Middle frontal gyrus (tissue), 1 donor: ENCODE data around the gene ADAMTS8.
"Not testable (repeated sequence)": the region's sequence is repeated elsewhere in the genome, so short reads cannot be mapped to it uniquely, and the experiment has no call there.

Experiments used
- DNase-seq: peaks from one replicate; pipeline ENCODE4 v3.0.0-alpha.2; 2015; ENCODE audit warnings: low spot score; ENCODE audit errors: extremely low spot score

ADAMTS8 gene

DNA sequence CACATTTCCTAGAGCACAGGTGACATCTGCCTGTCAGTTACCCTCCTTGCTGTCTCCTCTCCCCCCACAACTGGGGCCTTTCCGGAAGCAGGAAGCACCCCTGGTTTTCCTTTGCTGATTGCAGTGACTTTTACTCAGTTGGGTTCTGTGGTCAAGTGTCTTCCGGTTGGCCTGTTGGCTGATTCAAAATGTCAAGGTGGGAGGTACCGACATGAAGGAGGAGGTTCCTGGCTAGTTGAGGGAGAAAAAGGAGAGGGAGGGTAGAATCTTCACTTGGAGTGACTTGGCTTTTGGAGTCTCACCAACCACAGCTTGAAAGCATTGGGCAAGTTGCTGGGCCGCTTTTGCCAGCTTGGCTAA is 10.7 kb upstream of the ADAMTS8 start:
- DNase-seq: no peak

DNA sequence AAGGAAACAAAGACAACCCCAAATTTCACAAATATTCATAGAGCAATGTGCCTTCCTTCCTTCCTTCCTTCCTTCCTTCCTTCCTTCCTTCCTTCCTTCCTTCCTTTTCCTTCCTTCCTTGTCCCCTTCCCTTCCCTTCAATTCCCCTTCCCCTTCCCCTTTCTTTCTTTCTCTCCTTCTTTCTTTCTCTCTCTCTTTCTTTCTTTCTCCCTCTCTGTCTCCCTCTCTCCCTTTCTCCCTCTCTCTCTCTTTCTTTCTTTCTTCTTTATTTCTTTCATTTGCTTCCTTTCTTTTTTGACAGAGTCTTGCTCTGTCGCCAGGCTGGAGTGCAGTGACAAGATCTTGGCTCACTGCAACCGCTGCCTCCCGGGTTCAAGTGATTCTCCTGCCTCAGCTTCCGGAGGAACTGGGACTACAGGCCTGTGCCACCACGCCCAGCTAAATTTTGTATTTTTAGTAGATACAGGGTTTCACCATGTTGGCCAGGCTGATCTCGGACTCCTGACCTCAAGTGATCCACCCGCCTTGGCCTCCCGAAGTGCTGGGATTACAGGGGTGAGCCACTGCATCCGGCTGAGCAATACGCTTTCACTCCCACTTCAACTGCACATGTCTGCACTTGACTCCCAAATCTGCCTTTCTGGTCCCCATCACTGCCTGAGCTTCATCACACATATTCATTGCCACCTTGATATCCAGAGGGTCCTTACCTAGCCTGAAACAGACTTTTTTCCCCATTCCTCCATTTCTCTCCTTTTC is 10.2 kb upstream of the ADAMTS8 start:
- not testable (repeated sequence) for DNase-seq

DNA sequence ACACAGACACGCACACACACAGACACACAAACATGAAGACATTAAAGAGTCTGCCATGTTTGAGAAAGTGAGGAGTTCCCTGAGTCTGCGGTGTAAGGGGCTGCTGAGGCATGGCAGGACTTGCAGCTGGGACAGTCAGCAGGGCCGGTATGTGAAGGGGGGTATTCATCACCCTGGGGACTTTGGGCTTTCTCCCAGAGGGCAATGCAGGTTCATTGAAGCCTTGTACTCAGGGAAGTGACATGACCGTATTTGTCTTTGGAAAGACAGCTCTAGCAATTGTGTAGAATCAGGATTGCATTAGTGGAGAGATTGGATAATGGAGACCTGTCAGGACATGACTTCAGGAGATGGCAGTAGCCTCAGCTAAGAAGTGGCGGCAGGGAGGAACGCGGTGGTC is 9.4 kb upstream of the ADAMTS8 start:
- DNase-seq: no peak

DNA sequence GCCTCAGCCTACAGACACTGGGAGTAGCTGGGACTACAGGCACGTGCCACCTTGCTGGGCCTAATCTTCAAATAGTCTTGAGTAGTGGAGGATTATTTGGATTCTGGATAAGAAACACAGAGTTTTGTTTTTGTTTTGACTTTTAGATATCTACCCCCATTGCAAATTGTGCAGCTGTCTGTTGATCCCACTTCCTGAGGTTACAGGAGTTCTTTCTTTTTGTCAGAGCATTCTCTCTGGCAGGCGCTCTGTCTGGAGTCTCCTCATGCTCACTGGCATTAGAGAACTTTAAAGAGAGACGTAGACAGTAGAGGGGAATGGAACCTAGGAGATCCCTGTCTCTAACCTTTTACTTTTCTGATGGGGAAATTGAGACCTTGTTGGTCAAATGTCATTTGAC is 7.8 kb upstream of the ADAMTS8 start:
- no peak for DNase-seq

DNA sequence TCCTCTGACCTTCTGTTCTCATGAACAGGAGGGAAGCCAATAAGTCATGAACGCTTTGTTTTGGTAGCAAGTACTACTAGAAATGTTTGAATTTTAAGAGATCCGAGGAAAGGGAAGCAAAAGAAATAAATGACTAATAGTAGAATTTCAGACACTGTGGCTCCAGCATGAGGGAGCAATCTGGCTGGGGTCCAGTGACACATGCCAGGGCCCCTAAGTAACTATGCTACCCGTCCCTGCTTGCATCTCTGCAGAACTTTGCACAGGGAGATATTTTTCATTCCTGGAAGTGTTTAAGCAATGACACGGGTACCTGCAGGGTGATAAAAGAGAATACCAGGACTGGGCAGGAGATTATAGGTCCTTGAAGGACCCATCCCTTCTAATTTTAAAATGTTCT is 7.3 kb upstream of the ADAMTS8 start:
- DNase-seq: no peak

DNA sequence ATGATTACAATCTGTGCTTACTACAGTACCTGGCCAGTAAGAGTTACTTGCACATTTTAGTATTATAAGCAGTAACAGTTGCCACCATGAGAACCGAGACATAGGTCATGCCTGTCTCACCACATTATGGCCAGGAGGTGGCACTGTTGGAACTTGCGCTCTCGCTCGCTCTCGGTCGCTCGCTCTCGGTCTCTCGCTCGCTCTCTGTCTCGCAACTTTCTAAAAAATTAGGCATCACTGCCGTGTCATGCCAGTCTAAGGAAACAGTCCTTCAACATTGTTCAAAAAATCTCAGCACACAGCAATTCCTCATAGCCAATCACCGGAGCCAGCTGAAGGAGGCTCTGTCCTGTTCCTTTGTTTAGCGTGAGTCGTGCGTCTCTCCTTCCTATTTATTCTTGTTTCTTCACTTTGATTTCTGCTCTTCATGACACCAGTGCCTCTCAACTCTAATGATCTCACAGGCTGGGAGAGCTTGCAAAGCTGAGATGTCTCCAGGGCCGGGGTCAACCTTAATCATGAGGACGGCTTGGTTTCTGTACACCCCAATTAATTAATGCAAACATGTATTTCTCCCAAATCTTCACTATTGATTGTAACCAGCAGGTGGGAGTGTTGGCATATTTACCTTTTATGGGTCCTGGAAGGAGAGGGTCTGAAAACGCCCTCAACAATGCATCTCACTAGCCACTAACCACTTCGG is 6.3 kb upstream of the ADAMTS8 start:
- DNase-seq: peak; percentile 74

DNA sequence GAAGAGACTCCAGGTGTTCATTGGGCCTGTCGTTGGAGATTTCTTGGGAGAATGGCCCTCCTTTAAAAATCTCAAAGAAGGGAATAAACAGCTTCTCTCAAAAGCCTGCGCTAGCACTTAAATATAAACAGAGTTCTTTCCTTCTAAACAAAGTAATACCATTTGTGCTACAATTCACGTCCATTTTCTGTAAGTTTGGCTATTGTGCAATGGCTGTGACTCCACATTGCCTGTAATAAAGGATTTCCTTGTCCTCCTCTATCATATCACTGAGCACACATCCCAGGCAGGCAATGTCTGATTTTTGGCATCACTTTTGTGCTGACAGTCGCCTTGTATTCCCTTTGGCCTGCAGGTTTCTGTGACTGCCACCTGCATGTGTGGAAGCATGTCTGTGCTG is 4.9 kb upstream of the ADAMTS8 start:
- no peak for DNase-seq

DNA sequence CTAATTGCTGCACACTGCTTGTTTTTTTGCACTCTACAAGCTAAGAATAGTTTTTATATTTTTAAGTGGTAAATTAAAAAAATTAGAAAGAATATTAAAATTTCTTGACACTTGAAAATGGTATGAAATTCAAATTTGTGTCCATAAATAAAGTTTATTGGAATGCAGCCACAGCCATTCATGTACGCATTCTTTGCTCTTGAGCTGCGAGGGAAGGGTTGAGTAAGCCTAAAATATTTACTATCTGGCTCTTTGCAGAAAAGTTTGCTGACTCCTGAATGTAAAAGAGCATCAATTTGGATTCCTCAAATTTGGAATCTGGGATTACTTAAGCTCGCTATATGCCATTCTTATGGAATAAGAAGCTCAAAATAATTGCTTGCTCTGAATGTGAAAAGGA is 3.4 kb upstream of the ADAMTS8 start:
- no peak for DNase-seq

DNA sequence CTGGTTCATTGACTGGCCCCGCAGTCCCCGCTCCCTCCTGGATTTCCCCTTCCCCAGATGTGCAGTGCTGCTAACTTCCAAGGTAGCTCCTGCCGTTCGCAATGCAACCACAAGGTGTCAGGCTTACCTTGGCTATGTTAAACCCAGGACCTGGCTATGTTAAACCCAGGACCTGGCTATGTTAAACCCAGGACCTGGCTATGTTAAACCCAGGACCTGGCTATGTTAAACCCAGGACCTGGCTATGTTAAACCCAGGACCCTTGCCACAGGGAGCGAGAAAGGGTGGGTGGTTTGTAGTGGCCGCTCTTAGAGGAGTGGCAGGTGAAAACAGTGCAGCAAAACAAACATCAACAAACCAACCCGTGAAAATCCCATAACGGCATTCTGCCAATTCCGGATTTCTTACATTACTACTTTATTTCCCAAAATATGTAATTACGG is 2.9 kb upstream of the ADAMTS8 start:
- no peak for DNase-seq

DNA sequence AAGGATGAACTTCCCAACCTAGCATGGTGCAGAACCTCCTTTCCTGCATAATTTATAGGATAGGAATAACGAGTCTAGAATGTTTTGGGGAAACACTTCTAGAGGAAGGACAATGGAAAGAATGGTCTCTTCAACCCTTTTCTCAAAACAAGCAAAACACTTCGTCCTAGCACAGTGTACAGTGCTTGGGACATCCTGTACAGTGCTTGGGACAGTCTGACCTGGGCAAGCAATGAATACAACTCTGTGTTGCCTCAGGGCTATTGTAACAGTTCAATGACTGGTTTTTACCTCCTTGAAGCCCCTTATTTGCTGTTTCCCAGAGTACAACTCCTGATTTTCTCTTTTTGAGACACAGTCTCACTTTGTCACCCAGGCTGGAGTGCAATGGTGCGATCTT is 1.6 kb upstream of the ADAMTS8 start:
- no peak for DNase-seq

DNA sequence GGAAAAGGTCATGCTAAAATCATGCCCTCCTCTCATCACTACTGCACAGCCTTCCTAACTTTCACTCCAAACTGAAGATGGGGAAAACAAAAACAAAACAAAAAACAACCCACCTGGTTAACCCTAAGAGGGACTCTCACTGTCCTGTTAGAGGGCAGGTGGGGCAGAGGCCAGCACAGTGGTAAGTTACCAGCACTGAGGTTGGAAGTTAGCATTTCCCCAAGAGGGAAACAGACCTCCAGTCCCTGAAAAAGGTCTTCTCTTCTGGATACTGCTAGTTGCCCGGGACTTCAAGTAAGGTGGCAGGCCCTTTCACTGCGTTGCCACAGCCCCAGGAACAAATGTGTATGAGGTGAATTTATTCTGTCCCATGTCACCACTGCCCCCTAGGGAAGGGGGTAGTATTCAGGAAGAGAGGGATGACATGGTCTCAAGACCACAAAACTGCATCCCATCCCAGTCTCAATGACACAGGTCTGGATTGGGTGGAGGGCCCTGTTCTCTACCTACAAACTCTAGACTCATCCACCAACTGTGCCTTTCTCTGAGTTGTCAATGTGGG is 792 bp upstream of the ADAMTS8 start:
- DNase-seq: no peak

DNA sequence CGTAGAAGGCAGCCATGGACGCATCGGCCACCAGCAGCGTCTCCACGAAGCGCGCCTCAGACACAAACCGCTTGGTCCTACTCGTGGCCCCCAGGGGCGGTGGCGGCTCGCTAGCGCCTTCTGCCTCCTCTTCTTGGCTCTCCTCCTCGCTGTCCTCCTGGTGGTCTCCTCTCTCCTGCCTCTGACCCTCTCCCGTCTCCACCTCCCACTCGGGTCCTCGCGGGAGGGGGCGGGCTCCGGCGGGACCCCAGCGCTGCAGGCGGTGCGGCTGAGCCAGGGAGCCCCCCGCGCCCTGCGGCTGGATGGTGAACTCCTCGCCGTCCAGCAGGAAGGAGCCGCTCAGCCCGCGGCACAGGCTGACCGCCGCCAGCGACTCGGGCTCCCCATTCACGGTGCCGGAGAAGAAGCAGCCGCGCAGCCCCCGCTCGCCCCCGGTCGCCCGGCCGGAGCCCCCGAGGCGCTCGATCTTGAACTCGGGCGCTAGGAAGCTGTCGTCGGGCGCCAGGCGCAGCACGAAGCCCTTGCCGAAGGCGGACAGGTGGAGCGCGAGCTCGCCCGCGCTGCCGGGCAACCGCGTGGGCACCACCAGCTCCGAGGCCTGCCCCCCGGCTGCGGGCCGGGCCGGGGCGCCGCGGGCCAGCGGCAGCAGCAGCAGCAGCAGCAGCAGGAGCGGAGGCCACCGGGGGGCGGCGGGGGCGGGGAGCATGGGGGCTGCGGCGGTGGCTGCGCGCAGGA is 661 bp downstream of the ADAMTS8 start:
- DNase-seq: no peak

DNA sequence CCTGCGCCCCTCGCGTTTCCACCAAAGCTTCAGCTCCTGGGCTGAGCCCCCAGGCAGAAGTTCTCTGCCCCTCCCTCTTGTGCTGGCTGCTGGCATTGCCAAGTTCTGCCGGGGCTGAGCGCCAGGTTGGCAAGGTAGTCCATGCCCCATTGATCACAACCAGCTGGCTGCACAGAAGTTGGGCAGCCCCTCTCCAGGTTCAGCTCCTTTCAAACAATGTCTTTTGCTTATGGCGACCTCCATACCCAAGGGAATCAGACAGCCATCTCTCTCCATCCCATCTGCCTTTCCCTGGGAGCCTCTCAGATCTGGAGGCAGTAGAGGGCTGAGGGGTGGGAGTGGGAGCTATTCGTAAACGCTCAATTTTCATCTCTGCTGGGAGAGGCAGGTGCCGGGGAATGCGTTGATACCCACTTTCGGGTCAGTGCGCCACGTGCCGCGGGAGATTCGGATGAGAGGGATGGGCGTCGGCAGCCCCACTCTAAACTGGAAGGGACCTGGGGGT is 1.5 kb downstream of the ADAMTS8 start:
- no peak for DNase-seq

DNA sequence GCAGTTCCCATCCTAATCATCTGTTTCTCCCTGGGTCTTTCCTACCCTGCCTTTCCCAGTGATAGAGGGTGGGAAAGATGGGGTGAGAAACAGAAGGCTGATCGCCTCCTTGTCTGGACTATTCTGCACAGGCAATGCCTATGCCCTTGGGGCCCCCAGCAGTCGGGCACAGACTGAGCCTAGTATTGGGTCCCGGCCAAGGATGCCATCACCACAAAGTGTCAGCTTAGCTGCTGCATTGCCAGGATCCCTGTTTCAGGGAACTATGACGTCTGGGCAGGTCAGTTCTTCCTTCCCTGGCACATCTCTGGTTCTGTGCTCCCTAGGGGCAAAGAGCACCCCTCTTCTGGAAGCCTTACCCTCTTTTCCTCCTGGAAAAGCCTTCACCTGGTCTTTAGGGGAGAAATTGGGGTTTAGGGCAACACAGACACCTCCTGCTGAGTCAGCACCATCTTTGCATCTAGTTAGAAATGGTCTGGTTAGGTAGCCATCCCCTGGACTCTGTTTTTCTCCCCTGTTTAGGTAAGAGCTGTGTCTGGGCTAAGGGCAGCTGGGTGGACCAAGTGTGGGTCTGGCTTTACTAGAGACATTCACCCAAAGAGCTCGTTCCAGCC is 2.1 kb downstream of the ADAMTS8 start:
- no peak for DNase-seq

DNA sequence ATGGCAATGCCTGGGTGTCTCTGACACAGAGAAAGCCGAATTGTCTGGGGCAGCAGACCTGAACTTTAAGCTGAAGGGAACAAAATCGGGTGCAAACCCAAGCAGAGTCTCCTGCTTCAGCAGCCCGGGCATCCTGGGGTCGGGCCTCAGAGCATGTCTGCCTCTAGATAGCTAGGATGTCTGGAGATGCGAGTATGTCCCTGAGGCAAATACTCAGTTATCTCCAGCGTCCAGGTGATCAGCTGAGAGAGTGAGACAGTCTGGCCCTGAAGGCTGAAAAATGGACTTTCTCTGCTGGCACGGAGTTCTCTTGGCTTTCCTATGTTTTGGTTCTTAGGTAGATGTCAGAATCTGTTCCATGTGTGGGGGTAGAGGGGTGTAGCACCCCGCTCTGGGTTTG is 3.3 kb downstream of the ADAMTS8 start:
- no peak for DNase-seq

DNA sequence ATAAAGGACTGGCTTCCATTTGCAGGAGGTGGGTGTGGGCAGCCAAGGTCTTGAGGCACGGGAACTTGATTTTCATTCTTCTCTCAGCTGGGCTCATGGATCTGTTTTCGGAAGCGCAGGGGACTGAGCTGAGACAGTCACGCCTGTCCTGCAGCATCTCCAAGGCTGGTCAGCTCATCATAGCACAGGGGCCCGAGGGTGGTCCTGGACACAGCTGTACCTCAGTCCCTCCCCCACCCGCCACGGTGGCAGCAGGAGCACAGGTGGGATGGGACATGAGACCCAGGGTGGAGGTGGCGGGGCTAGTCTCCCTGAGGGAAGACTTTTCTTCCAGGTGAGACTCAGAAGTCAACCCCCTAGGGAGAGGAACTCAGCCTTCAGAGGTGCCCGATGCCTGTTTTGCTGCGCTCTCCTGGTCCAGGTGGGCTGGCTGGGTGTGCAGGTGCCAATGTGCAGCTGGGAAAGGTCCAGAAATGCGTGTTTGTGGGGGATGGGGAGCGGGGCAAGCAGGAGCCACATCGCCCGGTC is 3.7 kb downstream of the ADAMTS8 start:
- DNase-seq: no peak

DNA sequence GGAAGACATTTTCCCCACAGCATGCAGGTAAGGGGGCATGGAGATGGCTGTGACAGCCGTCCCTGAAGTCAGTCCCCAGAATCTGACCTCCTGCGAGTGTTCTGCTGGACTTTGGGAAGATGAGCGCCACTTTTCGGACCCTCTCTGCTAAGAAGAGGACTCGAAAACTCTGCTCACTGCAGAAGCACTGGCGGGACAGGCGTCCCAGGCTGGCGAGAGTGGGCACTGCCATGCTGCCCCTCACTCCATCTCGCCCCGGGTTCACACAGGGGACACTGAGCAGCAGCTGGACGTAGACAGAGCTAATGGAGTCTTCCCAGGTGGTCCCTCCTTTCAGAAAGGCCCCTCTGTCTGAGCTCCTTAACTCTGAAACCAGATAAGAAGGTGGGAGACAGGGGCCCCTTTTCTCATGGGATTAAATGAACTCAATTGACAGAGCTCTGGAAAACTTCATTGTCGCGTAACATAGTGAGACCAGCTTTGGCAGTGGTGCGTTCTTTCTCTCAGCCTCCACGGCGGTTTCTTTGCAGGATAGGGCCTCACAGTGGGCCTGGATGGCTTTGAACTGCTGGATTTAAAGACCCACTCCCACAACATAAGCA is 4.8 kb downstream of the ADAMTS8 start:
- DNase-seq: no peak

DNA sequence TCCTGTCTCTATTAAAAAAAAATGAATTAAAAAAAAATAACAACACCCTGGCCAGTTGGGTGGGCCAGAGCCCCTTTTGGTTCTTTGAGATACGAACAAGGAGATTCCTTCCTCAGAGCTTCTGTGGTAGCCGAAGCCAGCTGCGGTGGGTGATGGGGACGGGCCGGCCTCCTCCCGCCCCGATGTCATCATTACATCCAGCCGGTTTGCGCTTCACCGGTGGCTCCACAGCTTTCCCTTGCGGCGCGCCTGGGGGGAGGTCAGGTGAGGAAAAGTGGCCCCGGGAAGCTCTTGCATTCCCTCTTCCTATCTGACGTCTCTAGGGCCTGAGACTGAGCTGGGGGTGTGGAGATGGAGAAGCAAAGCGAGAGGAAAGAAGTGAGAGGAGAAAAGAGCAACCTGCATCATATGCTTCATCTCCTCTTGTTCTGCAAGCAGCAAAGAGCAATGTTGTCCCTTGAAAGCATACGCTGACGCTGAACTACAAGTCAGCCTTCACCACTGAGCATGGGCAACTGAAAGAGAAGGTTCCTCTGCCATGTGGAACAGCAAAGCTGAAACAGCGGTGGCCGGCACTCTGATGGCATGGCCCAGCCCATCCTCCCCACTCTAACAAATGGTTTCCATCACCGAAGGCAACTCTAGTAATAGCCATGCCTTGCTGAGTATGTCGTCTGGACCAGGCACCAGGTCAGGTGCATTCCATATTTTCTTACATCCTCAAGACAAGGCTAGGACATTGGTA is 6.0 kb downstream of the ADAMTS8 start:
- no peak for DNase-seq

DNA sequence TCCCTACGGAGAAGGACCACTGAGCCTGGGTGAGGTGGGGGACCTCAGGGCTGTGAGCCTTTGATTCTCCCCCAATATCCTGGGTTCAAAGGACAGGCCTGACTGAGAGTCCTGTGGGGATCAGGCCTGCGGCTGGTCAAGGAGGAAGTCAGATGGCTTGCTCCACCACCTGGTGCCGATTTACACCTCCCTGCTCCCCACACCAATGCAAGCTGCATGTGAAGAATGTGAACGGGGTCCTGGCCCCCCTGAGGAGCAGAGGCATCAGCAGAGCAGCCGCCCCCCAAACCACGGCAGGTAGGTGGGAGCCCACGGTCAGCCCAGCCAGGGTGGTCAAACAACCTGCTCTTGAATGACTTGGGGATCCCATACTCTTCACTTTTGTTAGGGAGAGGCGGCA is 6.7 kb downstream of the ADAMTS8 start:
- no peak for DNase-seq

DNA sequence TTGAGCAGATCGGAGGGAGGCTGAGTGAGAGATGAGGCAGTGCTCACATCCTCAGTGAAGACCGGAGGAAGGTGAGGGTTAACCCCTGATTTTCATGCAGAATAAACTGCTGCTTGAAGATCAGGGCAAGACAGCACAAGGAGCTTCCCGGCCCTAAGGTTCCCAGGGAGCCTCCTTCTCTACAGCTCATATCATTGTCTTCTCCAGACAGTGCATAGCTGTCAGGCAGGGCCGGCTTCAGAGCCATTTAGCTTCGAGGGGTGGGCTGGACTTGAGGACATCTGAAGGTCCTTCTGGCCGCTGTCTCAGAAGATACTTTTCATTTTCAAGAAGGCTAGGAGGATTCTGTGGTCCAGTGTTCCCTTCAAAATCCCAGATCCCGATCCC is 7.2 kb downstream of the ADAMTS8 start:
- no peak for DNase-seq
